ENCODE measurements around the gene UGT1A5.

Gene UGT1A5

DNA sequence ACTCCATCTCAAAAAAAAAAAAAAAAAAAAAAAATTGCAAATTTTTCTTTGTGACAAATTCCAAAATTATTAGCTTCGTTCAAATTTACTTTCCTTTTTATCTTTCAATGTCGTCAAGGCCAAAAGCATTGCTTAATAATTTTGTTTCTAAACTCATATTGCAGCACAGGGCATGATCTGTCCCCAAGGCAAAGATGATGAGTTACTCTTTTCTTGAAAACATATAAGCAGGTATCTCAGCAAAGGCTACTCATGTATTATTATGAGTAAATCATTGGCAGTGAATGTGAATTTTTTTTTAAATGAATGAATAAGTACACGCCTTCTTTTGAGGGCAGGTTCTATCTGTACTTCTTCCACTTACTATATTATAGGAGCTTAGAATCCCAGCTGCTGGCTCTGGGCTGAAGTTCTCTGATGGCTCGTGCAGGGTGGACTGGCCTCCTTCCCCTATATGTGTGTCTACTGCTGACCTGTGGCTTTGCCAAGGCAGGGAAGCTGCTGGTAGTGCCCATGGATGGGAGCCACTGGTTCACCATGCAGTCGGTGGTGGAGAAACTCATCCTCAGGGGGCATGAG, 31.1 kb upstream of the UGT1A5 start, which contains the start of gene UGT1A7:
TSS of gene UGT1A7 (plus strand) at position 381 of the 579 bp plus-strand sequence. CDS start at position 418, 37 bp downstream.
- no peaks in the 10 kb centered on the region for H3K9me3 ChIP-seq (ENCODE audit: insufficient read depth, low read depth, low read length)
- H3K4me1 ChIP-seq (ENCODE audit: insufficient read depth, low read length) = no peaks in the 10 kb centered on the region
- H3K4me3 ChIP-seq (ENCODE audit: low read length) = no peak within 1 kb of the TSS
- H3K9ac ChIP-seq (ENCODE audit: low read depth, low read length) = no peak within 1 kb of the TSS
- H3K27me3 ChIP-seq (ENCODE audit: insufficient read depth, low read length) = no peaks in the 10 kb centered on the region; the same call in 1 of the 2 replicates
- H3K27ac ChIP-seq (ENCODE audit: low read length) = no peak within 1 kb of the TSS
- H3K36me3 ChIP-seq (ENCODE audit: insufficient read depth, low read depth, low read length) = no peaks in the 10 kb centered on the region

DNA sequence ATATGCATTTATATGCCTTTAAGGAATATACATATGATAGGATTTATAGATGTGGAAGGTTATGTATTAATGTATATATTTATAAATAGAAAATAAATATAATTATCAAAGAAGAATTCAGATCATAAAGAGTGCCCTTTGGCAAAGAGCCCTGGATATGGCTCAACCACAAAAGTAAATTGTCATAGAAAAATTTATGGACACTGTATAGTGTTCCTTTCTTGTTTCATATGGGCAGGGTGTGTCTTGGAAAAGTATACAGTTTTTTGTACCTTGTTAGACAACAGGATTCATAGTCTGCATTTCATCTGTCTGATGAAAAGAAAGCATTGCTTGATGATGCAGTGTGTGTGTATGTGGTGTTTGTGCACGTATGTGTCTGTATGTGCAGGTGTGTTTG, 28.1 kb upstream of the UGT1A5 start:
- Histone ChIP-seq H3K9me3 (ENCODE audit: insufficient read depth, low read depth, low read length) (no peaks in the 10 kb centered on the region), H3K36me3 (ENCODE audit: insufficient read depth, low read depth, low read length) (no peaks in the 10 kb centered on the region), H3K27ac (ENCODE audit: low read length) (no peak overlapping the region), H3K4me1 (ENCODE audit: insufficient read depth, low read length) (no peaks in the 10 kb centered on the region; the same call in 1 of the 2 replicates), H3K27me3 (ENCODE audit: insufficient read depth, low read length) (no peaks in the 10 kb centered on the region), H3K4me3 (ENCODE audit: low read length) (no peak overlapping the region), H3K9ac (ENCODE audit: low read depth, low read length) (no peak overlapping the region)

DNA sequence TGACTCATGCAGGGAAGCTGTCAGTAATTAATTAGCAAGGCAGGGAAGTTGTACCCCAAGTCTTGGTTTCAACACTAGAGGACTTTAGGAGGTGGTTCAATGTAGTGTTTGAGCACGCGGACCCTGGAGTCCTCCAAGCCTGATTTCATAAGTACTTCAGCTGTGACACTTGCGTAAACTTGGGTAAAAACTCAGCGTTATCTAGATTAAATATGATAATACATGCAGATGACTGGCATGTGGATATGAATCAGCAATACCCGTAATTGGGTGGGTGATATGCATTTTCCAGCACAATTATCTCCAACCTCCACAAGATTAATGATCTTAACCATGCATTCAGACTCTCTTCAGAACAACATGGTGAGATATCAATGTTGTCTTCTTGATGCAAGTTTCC, 25.8 kb upstream of the UGT1A5 start:
- Histone ChIP-seq H3K27ac (ENCODE audit: low read length) (no peak overlapping the region), H3K36me3 (ENCODE audit: insufficient read depth, low read depth, low read length) (no peaks in the 10 kb centered on the region), H3K9me3 (ENCODE audit: insufficient read depth, low read depth, low read length) (no peaks in the 10 kb centered on the region), H3K9ac (ENCODE audit: low read depth, low read length) (no peak overlapping the region), H3K4me1 (ENCODE audit: insufficient read depth, low read length) (peaks cover 3% of the 10 kb centered on the region; the same call in 1 of the 2 replicates), H3K4me3 (ENCODE audit: low read length) (no peak overlapping the region), H3K27me3 (ENCODE audit: insufficient read depth, low read length) (no peaks in the 10 kb centered on the region)

DNA sequence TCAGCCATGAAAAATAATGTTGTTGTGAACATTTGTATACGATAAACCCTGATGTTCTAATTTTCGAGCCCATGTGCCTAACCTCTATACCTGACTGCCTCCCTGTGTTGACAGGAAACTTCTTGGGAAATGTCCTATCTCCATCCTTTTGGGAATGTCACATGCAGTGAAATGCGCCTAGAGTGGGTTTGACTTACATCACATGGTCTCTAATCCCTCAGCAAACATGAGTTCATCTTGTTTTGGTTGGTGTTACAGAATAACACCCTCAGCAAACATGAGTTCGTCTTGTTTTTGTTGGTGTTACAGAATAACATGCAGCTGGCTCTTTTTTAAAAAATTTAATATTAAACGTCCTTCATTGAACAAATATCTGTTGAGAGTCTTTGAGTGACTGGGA, 24.4 kb upstream of the UGT1A5 start:
- Histone ChIP-seq H3K4me1 (ENCODE audit: insufficient read depth, low read length) (peaks cover 3% of the 10 kb centered on the region; the same call in 1 of the 2 replicates), H3K27ac (ENCODE audit: low read length) (no peak overlapping the region), H3K9me3 (ENCODE audit: insufficient read depth, low read depth, low read length) (no peaks in the 10 kb centered on the region), H3K27me3 (ENCODE audit: insufficient read depth, low read length) (no peaks in the 10 kb centered on the region), H3K4me3 (ENCODE audit: low read length) (no peak overlapping the region), H3K9ac (ENCODE audit: low read depth, low read length) (no peak overlapping the region), H3K36me3 (ENCODE audit: insufficient read depth, low read depth, low read length) (no peaks in the 10 kb centered on the region)

DNA sequence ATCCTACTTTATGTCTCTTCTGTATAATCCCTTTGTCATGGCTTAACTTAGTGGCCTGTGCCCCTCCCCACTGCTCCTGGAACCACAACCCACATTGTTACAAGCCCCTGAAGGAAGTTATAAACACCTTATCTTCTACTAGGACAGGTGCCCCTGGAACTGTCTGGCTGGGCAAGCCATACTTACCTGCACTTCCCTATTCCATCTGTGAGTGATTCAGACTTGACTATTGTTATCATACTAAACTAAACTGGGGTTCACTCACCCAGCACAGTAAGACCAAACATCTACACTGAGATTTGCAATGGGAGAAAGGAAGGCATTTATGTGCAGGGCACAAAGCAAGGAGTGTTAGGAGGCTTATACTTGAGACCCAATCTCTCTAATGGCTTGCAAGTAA, 23.7 kb upstream of the UGT1A5 start:
- no peaks in the 10 kb centered on the region for H3K36me3 ChIP-seq (ENCODE audit: insufficient read depth, low read depth, low read length)
- H3K9me3 ChIP-seq (ENCODE audit: insufficient read depth, low read depth, low read length) = no peaks in the 10 kb centered on the region
- no peak overlapping the region for H3K27ac ChIP-seq (ENCODE audit: low read length)
- no peak overlapping the region for H3K9ac ChIP-seq (ENCODE audit: low read depth, low read length)
- H3K27me3 ChIP-seq (ENCODE audit: insufficient read depth, low read length) = no peaks in the 10 kb centered on the region
- no peak overlapping the region for H3K4me3 ChIP-seq (ENCODE audit: low read length)
- H3K4me1 ChIP-seq (ENCODE audit: insufficient read depth, low read length) = peaks cover 3% of the 10 kb centered on the region; the same call in 1 of the 2 replicates

DNA sequence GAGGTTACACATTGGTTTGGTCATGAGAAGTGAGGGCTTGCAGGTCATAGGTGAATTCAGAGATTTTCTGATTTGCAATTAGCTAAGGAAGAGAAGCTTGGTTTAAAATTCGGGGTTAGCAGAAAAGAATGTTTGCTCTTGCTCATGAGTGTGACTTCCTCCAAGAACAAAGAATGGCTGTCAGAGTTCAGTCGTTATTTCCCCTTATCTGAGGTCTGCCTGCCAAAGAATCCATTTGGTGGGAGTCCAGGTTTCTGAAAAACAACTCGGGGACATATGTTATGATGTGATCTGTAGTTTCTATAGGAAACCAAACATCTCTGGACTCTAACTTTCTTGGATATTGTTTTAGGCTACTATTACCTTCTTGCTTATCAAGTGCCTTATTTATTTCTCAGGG, 23.2 kb upstream of the UGT1A5 start:
- no peaks in the 10 kb centered on the region for H3K9me3 ChIP-seq (ENCODE audit: insufficient read depth, low read depth, low read length)
- H3K4me3 ChIP-seq (ENCODE audit: low read length) = no peak overlapping the region
- peaks cover 3% of the 10 kb centered on the region; the same call in 1 of the 2 replicates for H3K4me1 ChIP-seq (ENCODE audit: insufficient read depth, low read length)
- no peak overlapping the region for H3K27ac ChIP-seq (ENCODE audit: low read length)
- no peak overlapping the region for H3K9ac ChIP-seq (ENCODE audit: low read depth, low read length)
- H3K36me3 ChIP-seq (ENCODE audit: insufficient read depth, low read depth, low read length) = no peaks in the 10 kb centered on the region
- no peaks in the 10 kb centered on the region for H3K27me3 ChIP-seq (ENCODE audit: insufficient read depth, low read length)

DNA sequence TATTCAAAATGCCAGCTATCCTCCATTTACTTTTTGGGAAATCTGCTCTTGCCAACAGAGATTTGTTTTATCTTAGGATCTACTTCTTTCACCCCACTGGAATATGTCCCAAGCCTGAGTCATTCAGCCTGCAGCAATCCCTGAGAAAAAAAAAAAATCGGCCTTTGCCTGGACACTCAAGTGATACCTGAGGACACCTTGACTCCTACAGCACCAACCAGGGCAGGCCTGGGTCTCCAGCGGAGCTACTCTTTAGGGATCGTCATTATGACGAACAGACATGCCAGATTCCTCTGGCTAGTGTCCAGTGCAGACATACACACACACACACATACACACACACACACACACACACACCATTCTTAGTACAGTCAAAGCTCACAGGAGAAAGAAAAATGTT, 22.3 kb upstream of the UGT1A5 start:
- H3K36me3 ChIP-seq (ENCODE audit: insufficient read depth, low read depth, low read length) = no peaks in the 10 kb centered on the region
- no peak overlapping the region for H3K4me3 ChIP-seq (ENCODE audit: low read length)
- H3K9me3 ChIP-seq (ENCODE audit: insufficient read depth, low read depth, low read length) = no peaks in the 10 kb centered on the region
- H3K9ac ChIP-seq (ENCODE audit: low read depth, low read length) = no peak overlapping the region
- H3K27me3 ChIP-seq (ENCODE audit: insufficient read depth, low read length) = no peaks in the 10 kb centered on the region
- H3K4me1 ChIP-seq (ENCODE audit: insufficient read depth, low read length) = peaks cover 3% of the 10 kb centered on the region; the same call in 1 of the 2 replicates
- no peak overlapping the region for H3K27ac ChIP-seq (ENCODE audit: low read length)

DNA sequence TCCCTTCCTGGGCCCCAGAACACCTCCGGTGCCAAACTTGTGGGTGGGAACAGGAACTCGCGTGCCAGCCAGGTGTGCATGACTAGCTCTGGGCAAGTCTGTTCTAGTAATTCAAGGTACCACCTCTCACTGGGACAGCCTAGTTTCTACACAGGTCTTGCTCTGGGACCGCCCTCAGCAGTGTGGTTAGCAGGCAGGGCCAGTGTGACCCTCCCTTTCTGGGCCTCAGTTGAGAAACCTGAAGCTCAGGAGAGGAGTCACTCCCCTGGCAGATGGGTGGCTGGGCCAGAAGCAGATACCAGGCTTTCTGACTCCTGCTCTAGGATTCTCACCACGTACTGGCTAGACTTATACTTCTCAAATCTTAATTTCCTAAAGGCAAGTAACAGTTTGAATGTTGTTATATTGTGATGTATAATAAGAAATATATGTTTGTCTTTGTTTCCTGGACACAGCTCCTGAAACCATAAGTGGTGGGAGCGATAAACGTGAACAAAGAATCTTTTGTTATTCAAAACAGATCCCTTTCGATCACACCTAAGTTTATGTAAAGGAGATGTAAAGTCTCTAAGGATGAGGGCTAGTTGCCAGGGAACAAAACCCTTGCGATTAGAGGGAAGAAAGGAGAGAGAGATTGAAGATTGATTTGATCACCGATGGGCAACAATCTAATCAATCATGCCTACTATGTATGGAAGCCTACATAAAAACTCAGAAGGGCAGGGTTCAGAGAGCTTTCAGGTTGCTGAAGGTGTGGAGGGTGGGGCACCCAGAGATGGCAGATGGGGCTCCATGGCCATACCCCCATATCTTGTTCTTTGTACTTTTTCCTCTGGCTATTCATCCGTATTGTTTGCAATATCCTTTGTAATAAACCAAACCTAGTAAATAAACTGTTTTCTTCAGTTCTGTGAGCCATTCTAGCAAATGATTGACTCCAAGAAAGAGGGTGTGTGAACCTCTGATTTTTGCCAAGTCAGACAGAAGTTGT, 21.0 kb upstream of the UGT1A5 start:
- H3K4me3 ChIP-seq (ENCODE audit: low read length) = no peak overlapping the region
- H3K36me3 ChIP-seq (ENCODE audit: insufficient read depth, low read depth, low read length) = no peaks in the 10 kb centered on the region

DNA sequence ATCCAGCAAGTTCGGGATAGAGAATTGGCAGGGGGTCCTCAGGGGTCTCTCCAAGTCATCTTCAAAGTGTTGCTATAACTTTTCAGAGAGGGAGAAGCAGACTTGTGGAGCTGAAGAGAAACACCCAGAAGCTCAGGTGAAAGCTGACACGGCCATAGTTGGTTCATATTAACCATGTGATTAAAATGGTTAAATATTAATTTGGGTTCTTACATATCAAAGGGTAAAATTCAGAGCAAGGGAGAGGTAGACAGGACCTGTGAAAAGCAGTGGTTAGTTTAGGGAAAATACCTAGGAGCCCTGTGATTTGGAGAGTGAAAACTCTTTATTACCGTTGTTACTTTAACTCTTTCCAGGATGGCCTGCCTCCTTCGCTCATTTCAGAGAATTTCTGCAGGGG, 20.1 kb upstream of the UGT1A5 start, which contains the start of gene UGT1A6:
TSS of gene UGT1A6 (plus strand) at position 243 of the 400 bp plus-strand sequence. CDS start at position 358, 115 bp downstream.
- no peaks in the 10 kb centered on the region for H3K36me3 ChIP-seq (ENCODE audit: insufficient read depth, low read depth, low read length)
- H3K27me3 ChIP-seq (ENCODE audit: insufficient read depth, low read length) = no peaks in the 10 kb centered on the region
- no peak within 1 kb of the TSS for H3K9ac ChIP-seq (ENCODE audit: low read depth, low read length)
- H3K27ac ChIP-seq (ENCODE audit: low read length) = no peak within 1 kb of the TSS
- H3K4me1 ChIP-seq (ENCODE audit: insufficient read depth, low read length) = peaks cover 3% of the 10 kb centered on the region; the same call in 1 of the 2 replicates
- H3K4me3 ChIP-seq (ENCODE audit: low read length) = no peak within 1 kb of the TSS
- H3K9me3 ChIP-seq (ENCODE audit: insufficient read depth, low read depth, low read length) = no peaks in the 10 kb centered on the region

More for the DNA sequence above, 21.0 kb upstream of the UGT1A5 start:
- Histone ChIP-seq H3K4me1 (ENCODE audit: insufficient read depth, low read length) (peaks cover 3% of the 10 kb centered on the region; the same call in 1 of the 2 replicates), H3K9me3 (ENCODE audit: insufficient read depth, low read depth, low read length) (no peaks in the 10 kb centered on the region), H3K9ac (ENCODE audit: low read depth, low read length) (no peak overlapping the region), H3K27me3 (ENCODE audit: insufficient read depth, low read length) (no peaks in the 10 kb centered on the region), H3K27ac (ENCODE audit: low read length) (no peak overlapping the region)

DNA sequence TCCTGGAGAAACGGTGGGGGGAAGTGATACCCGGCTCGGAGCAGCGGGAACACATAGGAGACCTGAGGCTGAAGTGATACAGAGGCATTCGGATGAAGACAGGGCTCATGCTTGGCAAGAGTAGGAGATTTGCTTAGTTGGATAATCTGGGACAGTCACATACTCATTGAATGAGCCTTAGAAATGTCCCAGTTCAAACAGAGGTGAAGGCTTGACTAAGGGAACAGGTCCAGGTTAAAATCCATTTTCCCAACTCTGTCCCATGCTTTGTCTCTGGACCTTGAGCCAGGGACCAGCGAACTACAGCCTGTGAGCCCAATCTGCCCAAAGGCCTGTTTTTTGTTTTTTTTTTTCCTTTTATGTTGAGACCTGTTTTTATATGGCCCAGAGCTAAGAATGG, 18.7 kb upstream of the UGT1A5 start:
- H3K4me1 ChIP-seq (ENCODE audit: insufficient read depth, low read length) = 0 out of 2 replicates have a peak, but pooled peaks cover 3% of the 10 kb centered on the region
- no peak overlapping the region for H3K27ac ChIP-seq (ENCODE audit: low read length)
- no peaks in the 10 kb centered on the region for H3K27me3 ChIP-seq (ENCODE audit: insufficient read depth, low read length)
- H3K4me3 ChIP-seq (ENCODE audit: low read length) = no peak overlapping the region
- no peaks in the 10 kb centered on the region for H3K9me3 ChIP-seq (ENCODE audit: insufficient read depth, low read depth, low read length)
- no peak overlapping the region for H3K9ac ChIP-seq (ENCODE audit: low read depth, low read length)
- H3K36me3 ChIP-seq (ENCODE audit: insufficient read depth, low read depth, low read length) = no peaks in the 10 kb centered on the region

DNA sequence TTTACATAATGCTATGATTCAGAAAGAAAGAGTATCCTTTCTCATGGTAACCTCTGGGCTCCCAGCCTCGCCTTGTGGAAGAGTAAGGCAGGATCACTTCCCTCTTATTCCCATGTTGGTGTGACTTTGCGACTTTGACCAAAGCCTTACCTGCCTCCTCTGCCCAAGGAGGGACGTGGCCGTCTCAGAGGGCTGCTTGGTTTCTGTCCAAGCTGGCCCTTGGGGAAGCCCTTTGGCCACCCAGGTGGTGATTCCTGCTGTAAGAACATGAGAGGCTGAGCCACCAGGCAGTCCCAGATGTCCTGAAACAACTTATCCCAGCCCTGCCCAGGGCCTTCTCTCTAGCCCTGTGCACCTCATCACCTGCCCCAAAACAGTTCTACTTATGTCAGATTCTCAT, 14.0 kb upstream of the UGT1A5 start:
- Histone ChIP-seq H3K4me1 (ENCODE audit: insufficient read depth, low read length) (peaks cover 7% of the 10 kb centered on the region), H3K4me3 (ENCODE audit: low read length) (no peak overlapping the region), H3K27ac (ENCODE audit: low read length) (no peak overlapping the region), H3K27me3 (ENCODE audit: insufficient read depth, low read length) (no peaks in the 10 kb centered on the region), H3K9me3 (ENCODE audit: insufficient read depth, low read depth, low read length) (no peaks in the 10 kb centered on the region), H3K36me3 (ENCODE audit: insufficient read depth, low read depth, low read length) (no peaks in the 10 kb centered on the region), H3K9ac (ENCODE audit: low read depth, low read length) (no peak overlapping the region)
